GM12875 (cell line): Measurements from ENCODE around the gene ARID3C.
A peak's percentile ranks its signal among the peaks of the same experiment; 100 is the strongest.

ENCODE experiments used
- H3K4me3 ChIP-seq: one replicate; pipeline ENCODE4 v1.5.1; 2011; ENCODE audit warnings: low read depth, low read length, control low read depth
- CTCF ChIP-seq: IDR thresholded peaks from 2 replicates; pipeline ENCODE4 v1.5.1; 2011; ENCODE audit warnings: low read depth, mild to moderate bottlenecking, control low read depth, inconsistent platforms, low read length, moderate library complexity, borderline replicate concordance; ENCODE audit not compliant: insufficient read depth

Gene ARID3C

GRCh38 chr9:34627716-34628655 lies 880 bp downstream of the ARID3C start:
- no peak for TF ChIP-seq CTCF
- H3K4me3 ChIP-seq = no peak overlapping the region

- no peak overlapping the region for H3K4me3 ChIP-seq
- no peak for TF ChIP-seq CTCF
Measured at GRCh38 chr9:34625186-34625486, 3.7 kb downstream of the ARID3C start.

- no peak overlapping the region for H3K4me3 ChIP-seq
- TF ChIP-seq CTCF = no peak
Measured at GRCh38 chr9:34624475-34625185, 4.2 kb downstream of the ARID3C start.

GRCh38 chr9:34623374-34624235 lies 5.3 kb downstream of the ARID3C start:
- no peak overlapping the region for H3K4me3 ChIP-seq

GRCh38 chr9:34620061-34620994 lies 8.5 kb downstream of the ARID3C start, which contains the start of gene DCTN3:
Gene DCTN3, minus strand, starts transcription at chr9:34620495. Its CDS starts 31 bp downstream, at chr9:34620464.
- TF ChIP-seq CTCF = no peak
- peak within 1 kb of the TSS; percentile 76 for H3K4me3 ChIP-seq

More at GRCh38 chr9:34623374-34624235, 5.3 kb downstream of the ARID3C start:
- no peak for TF ChIP-seq CTCF

GRCh38 chr9:34615132-34615531 lies 13.7 kb downstream of the ARID3C start:
- TF ChIP-seq CTCF = no peak
- H3K4me3 ChIP-seq = no peak overlapping the region
